Left forelimb (tissue), 1 donor: ENCODE measurements around the gene IL4I1.
"Not testable (repeated sequence)": the region's sequence is repeated elsewhere in the genome, so short reads cannot be mapped to it uniquely, and the experiment has no call there.

ENCODE experiments used
- DNase-seq: peaks from one replicate; pipeline ENCODE4 v3.0.0-alpha.2; 2018; ENCODE audit warnings: low spot score

Gene IL4I1, protein sequence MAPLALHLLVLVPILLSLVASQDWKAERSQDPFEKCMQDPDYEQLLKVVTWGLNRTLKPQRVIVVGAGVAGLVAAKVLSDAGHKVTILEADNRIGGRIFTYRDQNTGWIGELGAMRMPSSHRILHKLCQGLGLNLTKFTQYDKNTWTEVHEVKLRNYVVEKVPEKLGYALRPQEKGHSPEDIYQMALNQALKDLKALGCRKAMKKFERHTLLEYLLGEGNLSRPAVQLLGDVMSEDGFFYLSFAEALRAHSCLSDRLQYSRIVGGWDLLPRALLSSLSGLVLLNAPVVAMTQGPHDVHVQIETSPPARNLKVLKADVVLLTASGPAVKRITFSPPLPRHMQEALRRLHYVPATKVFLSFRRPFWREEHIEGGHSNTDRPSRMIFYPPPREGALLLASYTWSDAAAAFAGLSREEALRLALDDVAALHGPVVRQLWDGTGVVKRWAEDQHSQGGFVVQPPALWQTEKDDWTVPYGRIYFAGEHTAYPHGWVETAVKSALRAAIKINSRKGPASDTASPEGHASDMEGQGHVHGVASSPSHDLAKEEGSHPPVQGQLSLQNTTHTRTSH

GRCh38 chr19:49896863-49897621 lies at the start of gene IL4I1:
Gene IL4I1, minus strand, starts transcription at chr19:49896887. Its CDS starts 727 bp downstream, at chr19:49896160.
- no peak for DNase-seq

DNA sequence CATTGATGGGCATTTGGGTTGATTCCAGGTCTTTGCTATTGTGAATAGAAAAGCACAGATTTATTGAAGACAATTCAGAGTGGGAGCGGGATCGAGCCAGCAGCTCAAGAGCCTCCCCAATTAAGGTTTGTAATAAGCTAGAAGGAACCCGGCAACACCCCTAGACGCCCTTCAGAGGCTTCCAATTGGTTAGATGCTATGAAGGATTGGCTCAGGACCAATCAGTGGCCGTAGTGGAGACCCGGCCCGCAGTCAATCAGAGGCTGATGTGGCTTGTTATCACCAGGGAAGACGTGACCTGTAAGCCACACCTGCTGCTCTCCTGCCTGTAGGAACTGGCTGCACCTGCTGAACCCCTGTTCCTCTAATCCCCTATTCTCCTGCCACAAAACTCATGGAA lies 49.7 kb upstream of the IL4I1 start:
- DNase-seq = no peak

GRCh38 chr19:49944567-49944966 lies 47.9 kb upstream of the IL4I1 start:
- not testable (repeated sequence) for DNase-seq

GRCh38 chr19:49940482-49940791 lies 43.8 kb upstream of the IL4I1 start:
- DNase-seq = no peak

DNA sequence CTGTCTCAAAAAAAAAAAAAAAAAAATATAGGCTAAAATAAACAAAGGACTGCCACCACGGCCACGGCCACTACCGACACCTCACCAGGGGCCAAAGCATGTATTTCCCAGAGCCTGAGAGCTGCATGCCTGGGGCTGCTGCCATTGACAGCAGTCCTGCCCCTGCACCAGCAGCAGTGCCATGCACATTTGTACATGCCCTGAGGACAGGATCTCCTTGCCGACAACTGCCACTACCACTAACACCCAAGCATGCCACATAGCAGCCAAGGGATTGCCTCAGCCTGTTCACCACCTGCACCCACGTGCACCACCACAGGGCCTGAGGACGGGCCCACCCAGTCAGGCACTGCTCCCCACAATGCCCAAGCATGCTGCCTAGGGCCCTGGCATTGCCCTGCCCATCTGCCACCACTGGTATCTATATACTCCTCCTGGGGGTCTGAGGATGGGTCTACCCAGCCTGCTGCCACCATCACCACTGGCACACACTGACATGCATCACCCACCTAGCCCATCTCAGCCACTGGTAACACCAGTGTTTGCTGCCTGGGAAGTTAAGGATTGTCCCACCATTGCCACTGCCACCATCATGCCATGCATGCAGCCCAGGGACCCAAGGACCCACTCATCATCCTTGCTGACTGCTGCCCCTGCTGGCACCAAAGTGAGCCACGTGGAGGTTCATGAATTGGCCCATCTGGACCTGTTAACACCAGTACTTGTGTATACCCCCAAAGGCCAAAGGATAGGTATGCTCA lies 43.2 kb upstream of the IL4I1 start:
- DNase-seq = no peak

DNA sequence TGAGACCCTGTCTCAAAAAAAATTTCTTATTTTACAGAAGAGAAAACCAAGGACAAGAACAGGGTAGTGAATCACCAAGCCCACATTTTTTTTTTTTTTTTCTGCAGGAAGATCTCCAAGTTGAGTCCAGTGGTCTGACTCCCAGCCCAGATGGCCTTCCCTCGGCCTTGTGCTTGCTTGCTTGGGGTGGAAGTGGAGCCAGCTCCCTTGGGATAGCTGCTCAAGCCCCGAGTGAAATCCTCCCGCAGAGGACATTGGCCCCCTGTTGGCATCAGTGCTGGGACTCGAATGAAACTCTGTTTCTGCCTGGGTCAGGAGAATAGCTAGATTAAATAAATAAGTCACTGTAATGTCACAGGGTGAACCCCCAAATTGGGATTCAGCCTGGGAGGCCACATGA lies 42.0 kb upstream of the IL4I1 start:
- no peak for DNase-seq

DNA sequence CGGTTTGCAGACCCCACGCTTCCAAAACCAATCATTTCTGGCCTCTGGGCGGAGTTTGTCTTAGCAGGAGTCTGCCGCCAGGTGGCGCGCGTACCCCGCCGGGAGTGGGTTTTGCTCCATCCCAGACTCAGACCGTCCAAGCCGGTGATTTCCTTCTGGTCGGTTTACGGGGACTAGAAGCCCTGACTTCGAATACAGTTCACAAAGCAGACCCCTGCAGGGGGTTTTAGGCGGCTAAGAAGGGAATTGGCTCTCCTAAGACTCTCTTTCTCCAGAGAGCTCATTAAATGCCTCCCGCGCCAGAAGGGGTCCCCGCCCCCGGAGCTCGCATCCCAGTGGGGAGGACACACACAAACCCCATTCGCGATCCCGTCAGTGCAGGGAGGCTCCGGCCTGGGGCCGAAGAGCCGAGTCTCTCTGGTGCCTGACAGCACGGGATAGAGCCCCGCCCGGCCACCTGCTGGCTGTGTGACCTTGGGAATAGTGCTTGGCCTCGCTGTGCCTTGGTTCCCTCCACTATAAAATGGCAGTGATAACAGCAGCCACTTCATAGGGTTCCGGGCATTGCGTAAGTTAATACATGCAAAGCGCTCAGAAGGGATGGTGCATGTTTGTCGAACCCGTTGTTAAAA lies 41.2 kb upstream of the IL4I1 start:
- DNase-seq = peak; percentile 88

DNA sequence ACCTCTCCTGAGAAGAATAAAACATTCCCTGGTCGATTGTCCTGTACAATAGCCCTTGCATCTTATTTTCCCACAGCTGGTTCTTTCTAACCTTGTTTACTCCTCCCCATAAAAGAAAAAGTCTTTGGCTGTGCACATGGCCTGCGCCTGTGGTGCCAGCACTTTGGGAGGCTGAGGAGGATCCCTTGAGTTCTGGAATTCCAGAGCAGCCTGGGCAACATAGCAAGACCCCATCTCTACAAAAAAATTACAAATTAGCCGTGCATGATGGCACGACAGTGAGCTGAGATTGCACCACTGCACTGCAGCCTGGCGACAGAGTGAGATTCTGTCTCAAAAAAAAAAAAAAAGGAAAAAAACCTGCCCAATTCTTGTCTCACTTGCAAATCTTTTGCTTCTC lies 39.9 kb upstream of the IL4I1 start:
- no peak for DNase-seq

- no peak for DNase-seq
These were observed 37.0 kb upstream of the IL4I1 start for GRCh38 chr19:49933643-49934042.

- DNase-seq = no peak
These were observed 36.0 kb upstream of the IL4I1 start for GRCh38 chr19:49932731-49933131.

GRCh38 chr19:49932041-49932451 lies 35.4 kb upstream of the IL4I1 start:
- no peak for DNase-seq

DNA sequence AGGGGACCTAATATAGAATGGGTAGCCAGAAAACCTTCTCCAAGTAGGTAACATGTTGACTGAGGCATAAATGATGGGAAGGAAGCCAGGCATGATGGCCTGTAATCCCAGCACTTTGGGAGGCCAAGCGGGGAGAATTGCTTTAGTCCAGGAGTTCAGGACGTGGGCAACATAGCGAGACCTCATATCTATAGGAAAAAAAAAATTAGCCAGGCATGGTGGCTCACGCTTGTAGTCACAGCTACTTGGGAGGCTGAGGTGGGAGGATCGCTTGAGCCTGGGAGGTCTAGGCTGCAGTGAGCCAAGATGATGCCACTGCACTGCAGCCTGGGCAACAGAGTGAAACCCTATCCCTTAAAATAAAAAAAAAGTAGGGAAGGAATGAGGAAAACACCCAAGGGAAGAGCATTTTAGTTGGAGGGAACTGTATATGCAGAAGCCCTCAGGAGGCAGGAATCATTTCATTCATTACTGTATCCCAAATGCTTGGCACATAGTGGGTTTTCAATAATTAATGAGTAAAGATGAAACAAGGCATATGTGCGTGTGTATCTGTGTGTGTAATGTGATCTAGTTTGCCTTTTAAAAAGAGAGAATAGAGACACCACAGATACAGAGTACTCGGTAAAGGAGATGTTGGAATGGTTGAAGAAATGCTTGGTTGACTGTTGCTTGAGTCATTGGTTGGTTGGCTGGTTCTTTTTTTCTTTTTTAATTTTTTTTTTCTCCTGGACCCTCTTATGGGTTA lies 34.8 kb upstream of the IL4I1 start:
- DNase-seq = no peak

DNA sequence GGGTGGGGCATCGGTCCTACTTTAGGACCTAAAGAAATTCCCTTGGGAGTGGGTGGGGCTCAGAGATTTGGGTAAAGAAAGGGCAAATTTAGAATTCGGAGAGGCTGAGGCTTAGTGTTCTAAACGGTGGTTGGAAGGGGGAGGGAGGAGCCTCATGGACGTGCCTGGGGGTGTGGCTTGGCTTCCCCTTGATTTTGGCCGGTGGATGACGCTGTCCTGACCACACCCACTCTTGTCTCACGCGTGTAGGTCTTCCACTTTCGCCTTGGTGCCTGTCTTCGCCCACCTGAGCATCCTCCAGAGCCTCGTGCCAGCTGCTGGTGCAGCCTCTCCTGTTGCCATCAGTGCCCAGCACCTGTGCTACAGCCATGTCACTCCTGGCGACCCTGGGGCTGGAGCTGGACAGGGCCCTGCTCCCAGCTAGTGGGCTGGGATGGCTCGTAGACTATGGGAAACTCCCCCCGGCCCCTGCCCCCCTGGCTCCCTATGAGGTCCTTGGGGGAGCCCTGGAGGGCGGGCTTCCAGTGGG lies 33.9 kb upstream of the IL4I1 start:
- no peak for DNase-seq

DNA sequence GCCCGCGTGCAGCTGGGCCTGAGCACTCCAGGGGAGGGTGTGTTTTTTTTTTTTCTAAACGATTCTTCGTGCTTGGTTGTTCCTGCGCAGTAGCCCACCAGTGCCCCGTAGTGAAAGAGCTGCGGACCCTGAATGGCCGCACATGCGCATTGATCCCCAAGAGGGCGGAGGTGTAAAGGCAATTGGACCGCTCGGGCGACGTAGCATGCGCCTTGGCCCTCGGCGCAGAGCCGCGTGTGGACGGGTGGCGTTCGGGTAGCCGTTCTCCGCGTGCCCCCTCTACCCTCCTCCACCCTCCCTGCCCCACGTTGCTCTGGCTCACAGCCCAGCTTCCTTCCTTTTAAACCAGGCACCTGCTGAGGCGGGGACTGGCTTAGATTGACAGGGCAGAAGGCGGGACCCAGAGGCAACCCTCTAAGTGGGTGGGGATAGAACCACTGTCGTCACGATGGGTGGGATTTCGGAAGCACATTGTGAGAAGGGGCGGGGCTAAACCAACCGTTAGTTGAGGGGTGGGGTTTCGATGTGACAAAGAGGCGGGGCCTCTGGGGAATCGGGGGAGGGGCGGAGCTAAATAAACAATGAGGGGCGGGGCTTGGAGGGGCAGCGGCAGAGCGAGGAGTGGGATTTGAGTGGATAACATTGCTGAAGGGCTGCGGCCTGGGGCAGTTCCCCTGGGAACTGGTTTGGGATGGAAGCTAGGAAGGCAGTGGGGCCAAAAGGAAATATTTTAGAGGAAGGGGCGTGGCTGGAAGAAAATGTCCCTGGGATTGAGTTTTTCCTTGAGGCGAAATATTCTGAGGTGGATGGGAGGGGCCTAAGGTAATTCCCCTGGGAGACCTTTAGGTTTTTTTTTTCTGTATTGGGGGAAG lies 33.2 kb upstream of the IL4I1 start:
- DNase-seq = peak; percentile 94

DNA sequence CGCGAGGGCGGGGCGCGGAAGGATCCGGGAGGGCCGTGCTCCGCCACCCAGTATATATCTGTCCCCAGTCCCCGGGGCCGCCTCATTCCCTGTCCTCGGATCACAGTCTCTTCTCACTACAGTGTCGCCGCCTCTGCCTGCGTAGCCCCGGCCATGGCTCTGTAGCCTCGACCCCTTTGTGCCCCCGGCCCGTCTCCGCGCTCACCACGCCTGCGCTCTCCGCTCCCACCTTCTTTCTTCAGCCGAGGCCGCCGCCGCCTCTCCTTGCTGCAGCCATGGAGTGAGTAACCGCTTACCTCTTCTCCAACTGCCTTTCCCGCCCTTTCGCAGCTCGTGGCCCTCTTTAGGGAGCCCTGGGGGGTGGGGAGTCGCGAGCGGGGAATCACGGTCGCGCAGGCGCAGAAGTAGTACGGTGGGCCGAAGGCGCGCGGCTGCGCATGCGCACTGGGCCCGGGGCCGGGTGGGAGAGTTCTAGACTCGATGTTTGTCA lies 32.5 kb upstream of the IL4I1 start, which contains the start of the genes ATF5 and NUP62:
Gene ATF5 (plus strand): TSS at position 85 of the 490 bp plus-strand sequence. CDS start 1,646 bp downstream, outside the sequence.
Gene NUP62 (minus strand): TSS at position 384 of the 490 bp plus-strand sequence. CDS start 19,697 bp downstream, outside the sequence.
- DNase-seq = peak; percentile 96

GRCh38 chr19:49927526-49928264 lies 31.0 kb upstream of the IL4I1 start:
- DNase-seq = no peak

DNA sequence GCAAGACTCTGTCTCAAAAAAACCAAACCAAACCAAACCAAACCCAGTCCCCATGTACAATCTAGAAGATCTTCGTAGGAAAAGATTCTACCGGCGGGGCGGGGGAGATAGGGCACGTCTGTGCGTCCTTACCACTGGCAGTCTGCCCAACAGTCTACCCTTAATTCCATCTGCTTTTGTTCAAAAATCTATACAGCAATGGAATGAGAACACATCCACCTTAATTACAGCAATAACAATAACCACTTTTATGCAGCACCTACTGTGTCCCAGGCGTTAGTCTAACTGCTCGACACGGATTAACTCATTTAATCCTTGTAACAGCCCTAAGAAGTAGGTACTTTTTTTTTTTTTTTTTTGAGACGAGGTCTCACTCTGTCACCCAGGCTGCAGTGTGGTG lies 29.8 kb upstream of the IL4I1 start:
- no peak for DNase-seq

DNA sequence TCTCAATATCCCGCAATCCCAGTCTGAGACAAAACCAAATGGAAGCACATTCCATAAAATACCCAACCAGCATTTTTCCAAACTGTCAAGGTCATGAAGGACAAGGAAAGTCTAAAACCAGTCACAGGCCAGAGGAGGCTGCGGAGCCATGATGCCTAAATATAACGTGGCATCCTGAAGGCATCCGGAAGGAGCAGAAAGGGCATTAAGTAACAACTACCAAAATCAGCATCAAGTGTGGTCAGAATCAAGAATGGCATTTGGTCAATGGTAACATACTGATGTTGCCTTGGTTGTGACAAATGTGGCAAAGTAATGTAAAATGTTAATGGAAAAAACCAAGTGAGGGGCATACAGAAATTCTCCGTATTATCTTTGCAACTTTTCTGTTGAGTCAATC lies 28.8 kb upstream of the IL4I1 start:
- no peak for DNase-seq

- not testable (repeated sequence) for DNase-seq
These were observed 28.2 kb upstream of the IL4I1 start for GRCh38 chr19:49924881-49925210.
